H1 (cell line): ENCODE results near the gene TMC6. TPM values are rescaled to one million over a fixed set of nuclear protein-coding genes. Genes with fewer than 3 reads are reported as not detected.

Source experiments
- CTCF ChIA-PET: fragments of 300-600 bp; sonication (Branson Sonifier 250); formaldehyde crosslinking; loops from one replicate; lab custom pipeline; 2021; ENCODE audit not compliant: partially characterized antibody; lab: Charles Lee
- POLR2A ChIA-PET: fragments of 300-600 bp; sonication (Branson Sonifier 250); formaldehyde crosslinking; loops from one replicate; lab custom pipeline; 2021; ENCODE audit warnings: inconsistent platforms; ENCODE audit not compliant: partially characterized antibody; lab: Charles Lee
- DNase-seq, 2 experiments: peaks; one replicate each; pipeline versions ENCODE4 v3.0.0 to v3.0.0-alpha.2; 2010 to 2022; ENCODE audit warnings: low spot score in 2 of 2, low read depth in 1 of 2, mixed read lengths in 1 of 2
- FAIRE-seq: peaks from 2 replicates; lab custom pipeline; 2011; peaks lifted over from hg19 to GRCh38; lab: Jason Lieb, UNC
- H2AFZ ChIP-seq: 2 replicates; pipeline ENCODE4 v1.8.1; 2012; ENCODE audit warnings: low read length, inconsistent platforms
- H2AK5ac ChIP-seq: 2 replicates; pipeline ENCODE4 v1.6.1; 2013; ENCODE audit warnings: low read depth, low read length
- H2BK120ac ChIP-seq: replicated peaks from 2 replicates; pipeline ENCODE3; 2013; ENCODE audit warnings: low read depth, low read length, inconsistent platforms
- H2BK12ac ChIP-seq: 2 replicates; pipeline ENCODE4 v1.6.1; 2013; ENCODE audit warnings: low read depth, low read length
- H2BK15ac ChIP-seq: 2 replicates; pipeline ENCODE4 v1.6.1; 2013; ENCODE audit warnings: low read length
- H2BK20ac ChIP-seq: 2 replicates; pipeline ENCODE4 v1.6.1; 2013; ENCODE audit warnings: low read length
- H2BK5ac ChIP-seq: 2 replicates; pipeline ENCODE4 v1.6.1; 2013; ENCODE audit warnings: low read depth, low read length
- H3K14ac ChIP-seq: 2 replicates; pipeline ENCODE4 v1.6.1; 2013; ENCODE audit warnings: inconsistent platforms; ENCODE audit not compliant: insufficient read length
- H3K18ac ChIP-seq: 2 replicates; pipeline ENCODE4 v1.6.1; 2013; ENCODE audit warnings: low read length; ENCODE audit errors: extremely low read depth
- H3K23ac ChIP-seq: 2 replicates; pipeline ENCODE4 v1.6.1; 2013; ENCODE audit warnings: inconsistent platforms; ENCODE audit not compliant: insufficient read length
- H3K23me2 ChIP-seq: 2 replicates; pipeline ENCODE4 v1.6.1; 2013; ENCODE audit warnings: low read depth, low read length
- H3K27ac ChIP-seq: 2 replicates; pipeline ENCODE4 v1.6.1; 2011; ENCODE audit warnings: low read depth, low read length, inconsistent platforms
- H3K27me3 ChIP-seq, 4 experiments: replicated peaks in 1 of 4; 1 replicate in 1 of 4; 2 replicates in 3 of 4; pipeline versions ENCODE4 v1.6.1 to v1.8.1; 2011 to 2013; ENCODE audit warnings: low read length in 3 of 4, mild to moderate bottlenecking in 3 of 4, inconsistent platforms in 2 of 4, mixed read lengths in 2 of 4, moderate library complexity in 1 of 4; ENCODE audit not compliant: control insufficient read depth in 3 of 4, insufficient read depth in 3 of 4; ENCODE audit errors: extremely low read depth in 1 of 4
- H3K36me3 ChIP-seq, 4 experiments: 2 replicates each; pipeline versions ENCODE4 v1.6.1 to v1.8.1; 2011 to 2013; ENCODE audit warnings: mild to moderate bottlenecking in 4 of 4, low read length in 3 of 4, moderate library complexity in 2 of 4, control low read depth in 1 of 4, inconsistent platforms in 1 of 4; ENCODE audit not compliant: insufficient read depth in 4 of 4, control insufficient read depth in 2 of 4
- H3K4ac ChIP-seq: replicated peaks from 2 replicates; pipeline ENCODE3; 2013; ENCODE audit warnings: low read length, low read depth, mixed read lengths, inconsistent platforms; ENCODE audit not compliant: insufficient read length
- H3K4me1 ChIP-seq, 4 experiments: replicated peaks in 1 of 4; 1 replicate in 1 of 4; 2 replicates in 3 of 4; pipeline versions ENCODE4 v1.6.1 to v1.8.1; 2011 to 2013; ENCODE audit warnings: low read length in 3 of 4, inconsistent platforms in 2 of 4, mixed read lengths in 1 of 4; ENCODE audit not compliant: insufficient read depth in 4 of 4, control insufficient read depth in 3 of 4
- H3K4me2 ChIP-seq, 2 experiments: 2 replicates each; pipeline versions ENCODE4 v1.6.1 to v1.8.1; 2011 to 2013; ENCODE audit warnings: low read depth in 2 of 2, low read length in 2 of 2, control low read depth in 1 of 2, inconsistent platforms in 1 of 2, mild to moderate bottlenecking in 1 of 2; ENCODE audit not compliant: insufficient read depth in 1 of 2
- H3K4me3 ChIP-seq, 4 experiments: fragments of 200-600, 300-600 bp in 1 of 4; sonication (generic), shearing (Covaris generic), sonication (Bioruptor Twin) in 1 of 4; 2 replicates each; pipeline versions ENCODE4 v1.5.1 to v1.8.1; 2011 to 2016; ENCODE audit warnings: low read length in 4 of 4, low read depth in 3 of 4, control low read depth in 2 of 4, inconsistent platforms in 2 of 4, mild to moderate bottlenecking in 2 of 4, mixed read lengths in 1 of 4, moderate library complexity in 1 of 4; ENCODE audit not compliant: insufficient read depth in 2 of 4; ENCODE audit errors: extremely low read depth in 1 of 4
- H3K56ac ChIP-seq: replicated peaks from 2 replicates; pipeline ENCODE3; 2013; ENCODE audit warnings: low read depth, mild to moderate bottlenecking, mixed read lengths, low read length, inconsistent platforms; ENCODE audit not compliant: insufficient read length
- H3K79me1 ChIP-seq: 2 replicates; pipeline ENCODE4 v1.6.1; 2013; ENCODE audit warnings: low read depth, low read length, control low read depth
- H3K79me2 ChIP-seq, 2 experiments: 2 replicates each; pipeline versions ENCODE4 v1.6.1 to v1.8.1; 2012 to 2013; ENCODE audit warnings: low read length in 2 of 2, mild to moderate bottlenecking in 2 of 2, inconsistent platforms in 1 of 2; ENCODE audit not compliant: insufficient read depth in 2 of 2, control insufficient read depth in 1 of 2
- H3K9ac ChIP-seq, 4 experiments: replicated peaks in 1 of 4; 1 replicate in 1 of 4; 2 replicates in 3 of 4; pipeline versions ENCODE4 v1.6.1 to v1.8.1; 2011 to 2013; ENCODE audit warnings: low read depth in 3 of 4, low read length in 3 of 4, control low read depth in 2 of 4, mild to moderate bottlenecking in 2 of 4, moderate library complexity in 2 of 4, inconsistent platforms in 1 of 4; ENCODE audit errors: extremely low read depth in 1 of 4
- H3K9me3 ChIP-seq, 2 experiments: 2 replicates each; pipeline versions ENCODE4 v1.6.1 to v1.8.1; 2012 to 2013; ENCODE audit warnings: mild to moderate bottlenecking in 2 of 2, moderate library complexity in 2 of 2, control low read depth in 1 of 2, inconsistent platforms in 1 of 2, low read depth in 1 of 2, low read length in 1 of 2, mixed read lengths in 1 of 2; ENCODE audit not compliant: insufficient read depth in 2 of 2
- H4K20me1 ChIP-seq, 2 experiments: replicated peaks in 1 of 2; 2 replicates each; pipeline versions ENCODE3 to v1.8.1; 2011 to 2013; ENCODE audit warnings: inconsistent platforms in 2 of 2, low read length in 2 of 2, mild to moderate bottlenecking in 1 of 2; ENCODE audit not compliant: insufficient read depth in 2 of 2, control insufficient read depth in 1 of 2
- H4K5ac ChIP-seq: 2 replicates; pipeline ENCODE4 v1.6.1; 2013; ENCODE audit warnings: low read length, low read depth, mixed read lengths, inconsistent platforms; ENCODE audit not compliant: insufficient read length
- H4K8ac ChIP-seq: 2 replicates; pipeline ENCODE4 v1.8.0; 2013; ENCODE audit warnings: mild to moderate bottlenecking, moderate library complexity, low read length, inconsistent platforms; ENCODE audit not compliant: insufficient read depth; ENCODE audit errors: extremely low read depth
- H4K91ac ChIP-seq: replicated peaks from 2 replicates; pipeline ENCODE3; 2013; ENCODE audit warnings: low read length, mixed read lengths, inconsistent platforms; ENCODE audit not compliant: insufficient read length
- ATF2 ChIP-seq: IDR thresholded peaks from 2 replicates; pipeline ENCODE4 v1.6.1; 2012; ENCODE audit warnings: low read length, inconsistent platforms
- E2F6 ChIP-seq: IDR thresholded peaks from 2 replicates; pipeline ENCODE4 v1.6.1; 2012; ENCODE audit warnings: inconsistent platforms
- FOSL1 ChIP-seq: IDR thresholded peaks from 2 replicates; pipeline ENCODE4 v1.6.1; 2011; ENCODE audit warnings: mild to moderate bottlenecking, low read depth, low read length, moderate library complexity; ENCODE audit not compliant: insufficient read depth
- KDM5A ChIP-seq: fragments of 200-600 bp; IDR thresholded peaks from 2 replicates; pipeline ENCODE4 v1.7.1; 2012; ENCODE audit warnings: mild to moderate bottlenecking, low read length, inconsistent platforms, mixed read lengths
- NRF1 ChIP-seq: IDR thresholded peaks from 2 replicates; pipeline ENCODE4 v1.6.1; 2011; ENCODE audit warnings: mild to moderate bottlenecking, low read depth, low read length, improper control_type of control experiment
- WGBS, 2 experiments: shearing (Covaris generic) in 1 of 2; methylation state at CpG; one replicate each; pipeline versions ENCODE4 v1.1.6 to v1.1.7; 2013 to 2015; ENCODE audit warnings: low lambda C conversion rate in 2 of 2, mixed read lengths in 2 of 2, inconsistent platforms in 1 of 2, low coverage in 1 of 2, missing lambda C conversion rate in 1 of 2; ENCODE audit not compliant: insufficient replicate concordance in 2 of 2, insufficient coverage in 1 of 2, insufficient read length in 1 of 2; ENCODE audit errors: extremely low coverage in 1 of 2, missing lambda C conversion rate in 1 of 2; 5-methylcytosine and 5-hydroxymethylcytosine counted together
- polyA plus RNA-seq, 7 experiments: library from polyadenylated mRNA; depleted of rRNA in 3 of 7; stranded (reverse) in 5 of 7; unstranded in 2 of 7; fragments of >200 nt in 5 of 7; fragments of 200-250 nt in 2 of 7; gene quantifications; 1 replicate in 5 of 7; 2 replicates in 1 of 7; 4 replicates in 1 of 7; pipeline versions ENCODE4 v1.2.1 to v1.2.3, GENCODE V29; 2011 to 2013; ENCODE audit warnings: missing spikeins in 2 of 7, mixed read lengths in 2 of 7
- total RNA-seq: library from RNA; stranded (reverse); fragmentation: NEBNext Ultra II Directional; extraction: Animal tissue kit (Norgen Biotek cat#: 25700); gene quantifications from 2 replicates; pipeline ENCODE4 v1.2.1, GENCODE V29; 2021

Gene TMC6
- total and polyA plus RNA-seq, 2 of the 8 experiments (the other 6 are each of a cell fraction or from before 2014, with no cell fraction given): 39.4 to 77.6 TPM

- Histone ChIP-seq H3K4me2 (no peak overlapping the region; a peak in 1 of 4 replicates), H2AFZ (no peak overlapping the region), H3K36me3 (no peaks in the 10 kb centered on the region), H2BK120ac (no peak overlapping the region), H2BK12ac (no peak overlapping the region), H3K4me1 (peaks cover 0 to 6% (median 5%) of the 10 kb centered on the region in 4 experiments; a peak in 3 of 7 replicates), H3K4me3 (no peak overlapping the region), H2BK15ac (no peak overlapping the region), H3K18ac (no peak overlapping the region), H3K23me2 (peaks cover 2% of the 10 kb centered on the region; the same call in 1 of the 2 replicates), H4K20me1 (peaks cover 0 to 3% of the 10 kb centered on the region in 2 experiments), H4K5ac (no peak overlapping the region), H3K79me1 (no peaks in the 10 kb centered on the region), H2BK5ac (no peak overlapping the region), H2BK20ac (no peak overlapping the region), H3K9ac (no peak overlapping the region), H3K27me3 (0 out of 7 replicates have a peak, but pooled peaks cover 0 to 2% (median 0%) of the 10 kb centered on the region in 4 experiments), H3K23ac (no peak overlapping the region), H3K9me3 (no peaks in the 10 kb centered on the region), H3K4ac (peak overlapping the region; percentile 46), H4K91ac (no peak overlapping the region), H3K56ac (no peak overlapping the region), H3K79me2 (no peaks in the 10 kb centered on the region), H4K8ac (no peak overlapping the region), H3K27ac (no peak overlapping the region), H2AK5ac (no peak overlapping the region), H3K14ac (no peak overlapping the region)
- no peak for DNase-seq
- no peak for FAIRE-seq
- WGBS, 2 experiments: 93% methylated on average over 20 of the region's 20 CpGs; no CpG with 5 or more reads in 1 of the 2 experiments
- POLR2A ChIA-PET: interaction anchor here (0.9 to 6.2 kb wide), 7 partner anchors 11 to 84 kb away, joined by 3 to 40 read pairs (median 4); partner anchors contain the start of genes AFMID and TK1
- CTCF ChIA-PET: interaction anchor here (0.6 to 1.8 kb wide), 10 partner anchors 11 to 1558 kb away, joined by 3 to 14 read pairs (median 3); partner anchors contain the start of gene TMC8
- TF ChIP-seq FOSL1 (no peak), ATF2 (no peak), NRF1 (no peak), E2F6 (no peak), KDM5A (no peak)
Measured at GRCh38 chr17:78141437-78142118, 13.0 kb upstream of the TMC6 start.
